HepG2 (cell line): Measurements from ENCODE around the gene GIPC1. TPM values are rescaled to one million over a fixed set of nuclear protein-coding genes. Genes with fewer than 3 reads are reported as not detected.

Experiments
- AGO1 ChIP-seq: fragments of 200-400 bp; formaldehyde crosslinking; IDR thresholded peaks from 2 replicates; pipeline ENCODE4 v1.6.1; 2017; ENCODE audit warnings: mild to moderate bottlenecking, low read depth, low read length, moderate library complexity; ENCODE audit not compliant: poor library complexity, severe bottlenecking
- CENPBD1 ChIP-seq: sonication (generic); formaldehyde crosslinking; IDR thresholded peaks from 2 replicates; pipeline ENCODE4 v1.8.0; 2022; ENCODE audit warnings: missing genetic modification reagents, low read depth, mild to moderate bottlenecking, borderline replicate concordance
- DBP ChIP-seq: sonication (generic); formaldehyde crosslinking; IDR thresholded peaks from 2 replicates; pipeline ENCODE4 v1.4.0; 2020; ENCODE audit warnings: missing genetic modification reagents; ENCODE audit errors: not compliant biosample characterization
- GMEB2 ChIP-seq: IDR thresholded peaks from 2 replicates; pipeline ENCODE4 v1.6.1; 2016; ENCODE audit warnings: missing biosample characterization, missing genetic modification reagents, low read depth
- GZF1 ChIP-seq: sonication (generic); formaldehyde crosslinking; IDR thresholded peaks from 2 replicates; pipeline ENCODE4 v1.5.1; 2020; ENCODE audit warnings: mild to moderate bottlenecking, missing genetic modification reagents
- HOXA7 ChIP-seq: sonication (generic); formaldehyde crosslinking; IDR thresholded peaks from 2 replicates; pipeline ENCODE4 v1.8.1; 2022; ENCODE audit warnings: mild to moderate bottlenecking, missing genetic modification reagents, moderate library complexity
- MEIS2 ChIP-seq: sonication (generic); formaldehyde crosslinking; IDR thresholded peaks from 2 replicates; pipeline ENCODE4 v1.9.0; 2021; ENCODE audit warnings: mild to moderate bottlenecking, missing genetic modification reagents
- PAX8 ChIP-seq: sonication (generic); formaldehyde crosslinking; IDR thresholded peaks from 2 replicates; pipeline ENCODE4 v1.8.0; 2022; ENCODE audit warnings: mild to moderate bottlenecking, missing genetic modification reagents, borderline replicate concordance
- SSRP1 ChIP-seq: IDR thresholded peaks from 2 replicates; pipeline ENCODE4 v1.6.1; 2016; ENCODE audit warnings: control low read depth
- TBX3 ChIP-seq: fragments of 450-650 bp; IDR thresholded peaks from 2 replicates; pipeline ENCODE4 v1.6.1; 2017; ENCODE audit warnings: antibody characterized with exemption, mild to moderate bottlenecking, inconsistent platforms, borderline replicate concordance
- TGIF2 ChIP-seq: IDR thresholded peaks from 2 replicates; pipeline ENCODE4 v1.6.1; 2016; ENCODE audit warnings: control low read depth, missing compliant biosample characterization
- ZBTB1 ChIP-seq: sonication (generic); formaldehyde crosslinking; IDR thresholded peaks from 2 replicates; pipeline ENCODE4 v1.4.0; 2020; ENCODE audit warnings: missing genetic modification reagents, borderline replicate concordance
- ZNF142 ChIP-seq: sonication (generic); formaldehyde crosslinking; IDR thresholded peaks from 2 replicates; pipeline ENCODE4 v1.4.0; 2020; ENCODE audit warnings: missing genetic modification reagents
- ZNF207 ChIP-seq: fragments of 450-650 bp; IDR thresholded peaks from 2 replicates; pipeline ENCODE4 v1.6.1; 2016; ENCODE audit warnings: antibody characterized with exemption, borderline replicate concordance
- ZNF225 ChIP-seq: sonication (generic); formaldehyde crosslinking; IDR thresholded peaks from 2 replicates; pipeline ENCODE4 v1.4.0; 2020; ENCODE audit warnings: mild to moderate bottlenecking, missing genetic modification reagents
- ZNF329 ChIP-seq: sonication (generic); formaldehyde crosslinking; IDR thresholded peaks from 2 replicates; pipeline ENCODE4 v1.9.0; 2021; ENCODE audit warnings: low read depth, mild to moderate bottlenecking, missing genetic modification reagents
- ZNF446 ChIP-seq: sonication (generic); formaldehyde crosslinking; IDR thresholded peaks from 2 replicates; pipeline ENCODE4 v1.5.0; 2020; ENCODE audit warnings: mild to moderate bottlenecking, missing genetic modification reagents
- ZNF549 ChIP-seq: sonication (generic); formaldehyde crosslinking; IDR thresholded peaks from 2 replicates; pipeline ENCODE4 v1.5.0; 2020; ENCODE audit warnings: missing genetic modification reagents
- ZNF570 ChIP-seq: sonication (generic); formaldehyde crosslinking; IDR thresholded peaks from 2 replicates; pipeline ENCODE4 v1.4.0; 2020; ENCODE audit warnings: mild to moderate bottlenecking, missing genetic modification reagents, borderline replicate concordance
- ZNF580 ChIP-seq: IDR thresholded peaks from 2 replicates; pipeline ENCODE4 v1.6.1; 2016; ENCODE audit warnings: low read depth, borderline replicate concordance
- ZNF713 ChIP-seq: sonication (generic); formaldehyde crosslinking; IDR thresholded peaks from 2 replicates; pipeline ENCODE4 v1.4.0; 2020; ENCODE audit warnings: mild to moderate bottlenecking, missing genetic modification reagents
- ZNF75D ChIP-seq: sonication (generic); formaldehyde crosslinking; IDR thresholded peaks from 2 replicates; pipeline ENCODE4 v1.8.1; 2023; ENCODE audit warnings: missing genetic modification reagents, mild to moderate bottlenecking, borderline replicate concordance
- ZNF850 ChIP-seq: sonication (generic); formaldehyde crosslinking; conservative IDR thresholded peaks from 2 replicates; pipeline ENCODE4 v1.9.0; 2021; ENCODE audit warnings: mild to moderate bottlenecking, missing genetic modification reagents
- ZNF879 ChIP-seq: sonication (generic); formaldehyde crosslinking; IDR thresholded peaks from 2 replicates; pipeline ENCODE4 v1.8.1; 2023; ENCODE audit warnings: missing genetic modification reagents
- polyA plus RNA-seq, 8 experiments: library from polyadenylated mRNA; depleted of rRNA in 3 of 8; stranded (reverse) in 7 of 8; unstranded in 1 of 8; fragments of >200 nt; fragmentation: Illumina TruSeq in 4 of 8; extraction: Trizol in 4 of 8; gene quantifications; 2 replicates each; pipeline versions ENCODE4 v1.2.1 to v1.2.3, GENCODE V29; 2011 to 2016; ENCODE audit warnings: low read depth in 4 of 8, missing spikeins in 1 of 8, mixed read lengths in 1 of 8; ENCODE audit not compliant: insufficient read depth in 1 of 8
- total RNA-seq, 5 experiments: library from RNA; depleted of rRNA; stranded (reverse); fragments of >200 nt; fragmentation: Illumina TruSeq; extraction: Trizol; gene quantifications; 2 replicates each; pipeline ENCODE4 v1.2.3, GENCODE V29; 2016; ENCODE audit warnings: low read depth in 1 of 5

GIPC1 gene
- total and polyA plus RNA-seq, 2 of the 13 experiments (the other 11 are each of a cell fraction or from before 2014, with no cell fraction given), result 27.1 to 48.1 TPM

- TF ChIP-seq ZNF142 (CRISPR knock-in tag) (no peak), GZF1 (CRISPR knock-in tag) (no peak), ZNF207 (no peak), ZBTB1 (no peak), AGO1 (peak; percentile 99), PAX8 (no peak), TBX3 (no peak), HOXA7 (CRISPR knock-in tag) (no peak), ZNF580 (CRISPR knock-in tag) (no peak), ZNF549 (no peak), ZNF570 (no peak), CENPBD1 (no peak), MEIS2 (CRISPR knock-in tag) (no peak), ZNF225 (CRISPR knock-in tag) (no peak), SSRP1 (CRISPR knock-in tag) (no peak), ZNF329 (CRISPR knock-in tag) (no peak), GMEB2 (CRISPR knock-in tag) (no peak), ZNF446 (CRISPR knock-in tag) (no peak), TGIF2 (0 out of 2 replicates have a peak, but pooled peaks have one; percentile 34), ZNF713 (CRISPR knock-in tag) (no peak), ZNF879 (peak; percentile 70; the same call in 1 of the 2 replicates), ZNF850 (CRISPR knock-in tag) (no peak), DBP (CRISPR knock-in tag) (no peak), ZNF75D (no peak)
Measured at GRCh38 chr19:14517446-14517839, 21.5 kb upstream of the GIPC1 start (continued).
